Peyer's patch (tissue), 4 donors: ENCODE measurements around the gene ANKRD16.

Source experiments
- POLR2A ChIP-seq, 2 donors: fragments of 450-650 bp; IDR thresholded peaks; one replicate each; pipeline ENCODE4 v1.5.1; 2017; ENCODE audit warnings: antibody characterized with exemption in 2 of 2, mild to moderate bottlenecking in 2 of 2, moderate library complexity in 2 of 2
- TF ChIP-seq, protein P1 (sequence below), 6 experiments: fragments of 450-650 bp in 4 of 6; fragments of 200-600 bp in 2 of 6; sonication (generic) in 1 of 6; IDR thresholded peaks; one replicate each; pipeline ENCODE4 v1.5.1; 2017 to 2019; ENCODE audit warnings: antibody characterized with exemption in 6 of 6, mild to moderate bottlenecking in 3 of 6, moderate library complexity in 1 of 6

DNA sequence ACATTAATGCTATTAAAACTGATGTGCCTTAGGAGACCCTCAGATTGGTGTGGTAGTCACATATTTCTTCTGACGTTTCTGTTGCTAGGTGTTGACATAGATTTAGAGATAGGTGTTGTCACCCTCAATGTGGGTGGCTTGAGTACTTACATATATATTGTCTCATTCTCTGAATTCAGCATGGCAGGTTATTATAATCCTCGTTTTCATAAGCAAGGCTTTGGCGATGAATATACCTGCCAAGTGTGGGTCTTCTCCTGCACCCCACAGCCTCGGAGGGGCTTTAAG is 7.3 kb upstream of the ANKRD16 start:
- TF ChIP-seq, protein P1, sequence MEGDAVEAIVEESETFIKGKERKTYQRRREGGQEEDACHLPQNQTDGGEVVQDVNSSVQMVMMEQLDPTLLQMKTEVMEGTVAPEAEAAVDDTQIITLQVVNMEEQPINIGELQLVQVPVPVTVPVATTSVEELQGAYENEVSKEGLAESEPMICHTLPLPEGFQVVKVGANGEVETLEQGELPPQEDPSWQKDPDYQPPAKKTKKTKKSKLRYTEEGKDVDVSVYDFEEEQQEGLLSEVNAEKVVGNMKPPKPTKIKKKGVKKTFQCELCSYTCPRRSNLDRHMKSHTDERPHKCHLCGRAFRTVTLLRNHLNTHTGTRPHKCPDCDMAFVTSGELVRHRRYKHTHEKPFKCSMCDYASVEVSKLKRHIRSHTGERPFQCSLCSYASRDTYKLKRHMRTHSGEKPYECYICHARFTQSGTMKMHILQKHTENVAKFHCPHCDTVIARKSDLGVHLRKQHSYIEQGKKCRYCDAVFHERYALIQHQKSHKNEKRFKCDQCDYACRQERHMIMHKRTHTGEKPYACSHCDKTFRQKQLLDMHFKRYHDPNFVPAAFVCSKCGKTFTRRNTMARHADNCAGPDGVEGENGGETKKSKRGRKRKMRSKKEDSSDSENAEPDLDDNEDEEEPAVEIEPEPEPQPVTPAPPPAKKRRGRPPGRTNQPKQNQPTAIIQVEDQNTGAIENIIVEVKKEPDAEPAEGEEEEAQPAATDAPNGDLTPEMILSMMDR (IDR thresholded peaks at IDR 0.05), result no peak
- TF ChIP-seq POLR2A (IDR thresholded peaks at IDR 0.05), result no peak
